Measurements from ENCODE around the gene ITGA1.

Gene ITGA1

GRCh38 chr5:52999344-52999949 lies 211.7 kb downstream of the ITGA1 start:
- no peak overlapping the region for H2AK5ac ChIP-seq (ENCODE audit: low read depth, low read length)
- H3K9me3 ChIP-seq (replicated peaks in 1 of 2; ENCODE audit: control insufficient read depth in 2 of 2, insufficient read depth in 1 of 2, low read depth in 1 of 2, low read length in 2 of 2): no peaks in the 10 kb centered on the region
- peaks cover 2 to 13% of the 10 kb centered on the region in 2 donors for H3K4me1 ChIP-seq (ENCODE audit: control insufficient read depth in 2 of 2, insufficient read depth in 1 of 2, low read depth in 1 of 2, low read length in 2 of 2)
- no peak overlapping the region for H3K4me2 ChIP-seq (ENCODE audit: insufficient read depth, low read length, poor library complexity, severe bottlenecking)
- no peaks in the 10 kb centered on the region for H3K27me3 ChIP-seq (ENCODE audit: control insufficient read depth in 3 of 3, insufficient read depth in 3 of 3, low read depth in 1 of 3, low read length in 3 of 3)
- H3K9ac ChIP-seq (ENCODE audit: low read depth, low read length, poor library complexity): no peak overlapping the region
- H4K8ac ChIP-seq (ENCODE audit: low read depth, low read length): no peak overlapping the region
- H3K4ac ChIP-seq (ENCODE audit: low read length): no peak overlapping the region
- H3K18ac ChIP-seq (ENCODE audit: low read length): no peak overlapping the region
- no peaks in the 10 kb centered on the region for H3K79me1 ChIP-seq (ENCODE audit: low read depth, low read length)
- no peak overlapping the region for H3K14ac ChIP-seq (ENCODE audit: low read length)
- no CpG with 5 or more reads among the region's 1 CpG for WGBS, 2 donors (ENCODE audit: extremely low coverage in 2 of 2, insufficient read length in 2 of 2, insufficient replicate concordance in 1 of 2)
- DNase-seq (ENCODE audit: low spot score): no peak
- H2BK120ac ChIP-seq (ENCODE audit: low read depth, low read length): no peak overlapping the region
- no peaks in the 10 kb centered on the region for H3K36me3 ChIP-seq (replicated peaks in 1 of 2; ENCODE audit: control insufficient read depth in 2 of 2, insufficient read depth in 2 of 2, low read length in 2 of 2)
- no peak overlapping the region for H2BK15ac ChIP-seq (ENCODE audit: low read length)
- no peak overlapping the region for H3K27ac ChIP-seq (replicated peaks; ENCODE audit: low read length)
- H3K23ac ChIP-seq (ENCODE audit: low read depth, low read length, poor library complexity): no peak overlapping the region
- no peak overlapping the region for H3K4me3 ChIP-seq (ENCODE audit: low read length in 2 of 2)
- no peak overlapping the region for H2AFZ ChIP-seq (ENCODE audit: low read length)
- H4K91ac ChIP-seq (ENCODE audit: low read depth, low read length, poor library complexity): no peak overlapping the region
- no peak overlapping the region for H2BK12ac ChIP-seq (ENCODE audit: low read length)
- H2BK5ac ChIP-seq (ENCODE audit: low read length): no peak overlapping the region

- H4K8ac ChIP-seq (ENCODE audit: low read depth, low read length): no peak overlapping the region
- H3K27ac ChIP-seq (replicated peaks; ENCODE audit: low read length): no peak overlapping the region
- no peak overlapping the region for H3K4ac ChIP-seq (ENCODE audit: low read length)
- H2AFZ ChIP-seq (ENCODE audit: low read length): no peak overlapping the region
- no peaks in the 10 kb centered on the region for H3K27me3 ChIP-seq (ENCODE audit: control insufficient read depth in 3 of 3, insufficient read depth in 3 of 3, low read depth in 1 of 3, low read length in 3 of 3)
- H3K9me3 ChIP-seq (replicated peaks in 1 of 2; ENCODE audit: control insufficient read depth in 2 of 2, insufficient read depth in 1 of 2, low read depth in 1 of 2, low read length in 2 of 2): no peaks in the 10 kb centered on the region
- no peak overlapping the region for H3K4me3 ChIP-seq (ENCODE audit: low read length in 2 of 2)
- no peaks in the 10 kb centered on the region for H3K36me3 ChIP-seq (replicated peaks in 1 of 2; ENCODE audit: control insufficient read depth in 2 of 2, insufficient read depth in 2 of 2, low read length in 2 of 2)
- H2AK5ac ChIP-seq (ENCODE audit: low read depth, low read length): no peak overlapping the region
- no peak overlapping the region for H2BK120ac ChIP-seq (ENCODE audit: low read depth, low read length)
- H3K14ac ChIP-seq (ENCODE audit: low read length): no peak overlapping the region
- DNase-seq (ENCODE audit: low spot score): no peak
- H3K23ac ChIP-seq (ENCODE audit: low read depth, low read length, poor library complexity): no peak overlapping the region
- no peak overlapping the region for H3K4me2 ChIP-seq (ENCODE audit: insufficient read depth, low read length, poor library complexity, severe bottlenecking)
- WGBS, 2 donors (ENCODE audit: extremely low coverage in 2 of 2, insufficient read length in 2 of 2, insufficient replicate concordance in 1 of 2): no CpG with 5 or more reads among the region's 4 CpGs
- H3K9ac ChIP-seq (ENCODE audit: low read depth, low read length, poor library complexity): no peak overlapping the region
- H2BK5ac ChIP-seq (ENCODE audit: low read length): no peak overlapping the region
- H2BK12ac ChIP-seq (ENCODE audit: low read length): no peak overlapping the region
- no peak overlapping the region for H3K18ac ChIP-seq (ENCODE audit: low read length)
- no peak overlapping the region for H2BK15ac ChIP-seq (ENCODE audit: low read length)
- H3K79me1 ChIP-seq (ENCODE audit: low read depth, low read length): no peaks in the 10 kb centered on the region
- peaks cover 0 to 20% of the 10 kb centered on the region in 2 donors for H3K4me1 ChIP-seq (ENCODE audit: control insufficient read depth in 2 of 2, insufficient read depth in 1 of 2, low read depth in 1 of 2, low read length in 2 of 2)
- H4K91ac ChIP-seq (ENCODE audit: low read depth, low read length, poor library complexity): no peak overlapping the region
These were observed 213.8 kb downstream of the ITGA1 start for GRCh38 chr5:53001541-53001940.

- no peak overlapping the region for H2BK12ac ChIP-seq (ENCODE audit: low read length)
- no peak overlapping the region for H2BK15ac ChIP-seq (ENCODE audit: low read length)
- H2BK120ac ChIP-seq (ENCODE audit: low read depth, low read length): no peak overlapping the region
- H2AK5ac ChIP-seq (ENCODE audit: low read depth, low read length): no peak overlapping the region
- H3K27me3 ChIP-seq (ENCODE audit: control insufficient read depth in 3 of 3, insufficient read depth in 3 of 3, low read depth in 1 of 3, low read length in 3 of 3): no peaks in the 10 kb centered on the region
- no peak overlapping the region for H4K8ac ChIP-seq (ENCODE audit: low read depth, low read length)
- peaks cover 0 to 13% of the 10 kb centered on the region in 2 donors for H3K4me1 ChIP-seq (ENCODE audit: control insufficient read depth in 2 of 2, insufficient read depth in 1 of 2, low read depth in 1 of 2, low read length in 2 of 2)
- H3K79me1 ChIP-seq (ENCODE audit: low read depth, low read length): no peaks in the 10 kb centered on the region
- H3K4me2 ChIP-seq (ENCODE audit: insufficient read depth, low read length, poor library complexity, severe bottlenecking): no peak overlapping the region
- no CpG with 5 or more reads among the region's 1 CpG for WGBS, 2 donors (ENCODE audit: extremely low coverage in 2 of 2, insufficient read length in 2 of 2, insufficient replicate concordance in 1 of 2)
- no peak overlapping the region for H3K14ac ChIP-seq (ENCODE audit: low read length)
- H4K91ac ChIP-seq (ENCODE audit: low read depth, low read length, poor library complexity): no peak overlapping the region
- no peaks in the 10 kb centered on the region for H3K36me3 ChIP-seq (replicated peaks in 1 of 2; ENCODE audit: control insufficient read depth in 2 of 2, insufficient read depth in 2 of 2, low read length in 2 of 2)
- no peak for DNase-seq (ENCODE audit: low spot score)
- no peak overlapping the region for H3K4me3 ChIP-seq (ENCODE audit: low read length in 2 of 2)
- H3K9me3 ChIP-seq (replicated peaks in 1 of 2; ENCODE audit: control insufficient read depth in 2 of 2, insufficient read depth in 1 of 2, low read depth in 1 of 2, low read length in 2 of 2): no peaks in the 10 kb centered on the region
- no peak overlapping the region for H2BK5ac ChIP-seq (ENCODE audit: low read length)
- no peak overlapping the region for H2AFZ ChIP-seq (ENCODE audit: low read length)
- no peak overlapping the region for H3K9ac ChIP-seq (ENCODE audit: low read depth, low read length, poor library complexity)
- no peak overlapping the region for H3K23ac ChIP-seq (ENCODE audit: low read depth, low read length, poor library complexity)
- H3K4ac ChIP-seq (ENCODE audit: low read length): no peak overlapping the region
- no peak overlapping the region for H3K27ac ChIP-seq (replicated peaks; ENCODE audit: low read length)
- no peak overlapping the region for H3K18ac ChIP-seq (ENCODE audit: low read length)
These were observed 214.8 kb downstream of the ITGA1 start for GRCh38 chr5:53002491-53002890.

- Histone ChIP-seq H2BK5ac (ENCODE audit: low read length) (no peak overlapping the region), H4K8ac (ENCODE audit: low read depth, low read length) (no peak overlapping the region), H3K14ac (ENCODE audit: low read length) (no peak overlapping the region), H4K91ac (ENCODE audit: low read depth, low read length, poor library complexity) (no peak overlapping the region), H3K4me3 (ENCODE audit: low read length in 2 of 2) (no peak overlapping the region), H3K9me3 (replicated peaks in 1 of 2; ENCODE audit: control insufficient read depth in 2 of 2, insufficient read depth in 1 of 2, low read depth in 1 of 2, low read length in 2 of 2) (no peaks in the 10 kb centered on the region), H2BK15ac (ENCODE audit: low read length) (no peak overlapping the region), H3K18ac (ENCODE audit: low read length) (no peak overlapping the region), H3K4ac (ENCODE audit: low read length) (no peak overlapping the region), H3K9ac (ENCODE audit: low read depth, low read length, poor library complexity) (no peak overlapping the region), H3K4me2 (ENCODE audit: insufficient read depth, low read length, poor library complexity, severe bottlenecking) (no peak overlapping the region), H2BK120ac (ENCODE audit: low read depth, low read length) (no peak overlapping the region), H3K4me1 (ENCODE audit: control insufficient read depth in 2 of 2, insufficient read depth in 1 of 2, low read depth in 1 of 2, low read length in 2 of 2) (peaks cover 0 to 13% of the 10 kb centered on the region in 2 donors), H3K27ac (replicated peaks; ENCODE audit: low read length) (no peak overlapping the region), H3K79me1 (ENCODE audit: low read depth, low read length) (no peaks in the 10 kb centered on the region), H3K23ac (ENCODE audit: low read depth, low read length, poor library complexity) (no peak overlapping the region), H2AK5ac (ENCODE audit: low read depth, low read length) (no peak overlapping the region), H3K27me3 (ENCODE audit: control insufficient read depth in 3 of 3, insufficient read depth in 3 of 3, low read depth in 1 of 3, low read length in 3 of 3) (no peaks in the 10 kb centered on the region), H2AFZ (ENCODE audit: low read length) (no peak overlapping the region), H3K36me3 (replicated peaks in 1 of 2; ENCODE audit: control insufficient read depth in 2 of 2, insufficient read depth in 2 of 2, low read length in 2 of 2) (no peaks in the 10 kb centered on the region), H2BK12ac (ENCODE audit: low read length) (no peak overlapping the region)
- no CpG with 5 or more reads among the region's 1 CpG for WGBS, 2 donors (ENCODE audit: extremely low coverage in 2 of 2, insufficient read length in 2 of 2, insufficient replicate concordance in 1 of 2)
- no peak for DNase-seq (ENCODE audit: low spot score)
These were observed 215.4 kb downstream of the ITGA1 start for GRCh38 chr5:53003144-53003543.
